Measurements from ENCODE around the gene GZMM.
A peak's percentile ranks its signal among the peaks of the same experiment; 100 is the strongest.

The GZMM gene

GRCh38 chr19:567296-567900 lies 23.5 kb downstream of the GZMM start:
- DNase-seq: no peak

- DNase-seq: no peak
Measured at GRCh38 chr19:570251-570686, 26.4 kb downstream of the GZMM start.

GRCh38 chr19:570937-571565 lies 27.2 kb downstream of the GZMM start:
- DNase-seq: peak; percentile 74

GRCh38 chr19:571566-571974 lies 27.7 kb downstream of the GZMM start:
- DNase-seq: peak; percentile 62

- DNase-seq: peak; percentile 96
Measured at GRCh38 chr19:572140-572742, 28.4 kb downstream of the GZMM start, which contains the start of gene BSG. Gene BSG, plus strand, starts transcription at chr19:572596. Its CDS starts 39 bp downstream, at chr19:572635.

- DNase-seq: no peak
Measured at GRCh38 chr19:572743-573518, 29.1 kb downstream of the GZMM start.

- no peak for DNase-seq
Measured at GRCh38 chr19:573519-573825, 29.6 kb downstream of the GZMM start.

- no peak for DNase-seq
Measured at GRCh38 chr19:574658-575526, 31.0 kb downstream of the GZMM start.

GRCh38 chr19:575527-576506 lies 32.0 kb downstream of the GZMM start:
- DNase-seq: no peak

GRCh38 chr19:576768-577438 lies 33.0 kb downstream of the GZMM start:
- no peak for DNase-seq

GRCh38 chr19:577439-578392 lies 33.9 kb downstream of the GZMM start:
- DNase-seq: no peak

GRCh38 chr19:579111-579841 lies 35.4 kb downstream of the GZMM start:
- DNase-seq: no peak

GRCh38 chr19:579842-580155 lies 35.9 kb downstream of the GZMM start:
- no peak for DNase-seq

GRCh38 chr19:580274-580835 lies 36.5 kb downstream of the GZMM start:
- no peak for DNase-seq

- no peak for DNase-seq
Measured at GRCh38 chr19:581399-582111, 37.7 kb downstream of the GZMM start.

GRCh38 chr19:582497-583197 lies 38.8 kb downstream of the GZMM start:
- DNase-seq: no peak

GRCh38 chr19:583198-583967 lies 39.5 kb downstream of the GZMM start:
- DNase-seq: no peak
